ENCODE data around the gene SLC25A10. TPM values are rescaled to one million over a fixed set of nuclear protein-coding genes. Genes with fewer than 3 reads are reported as not detected.
"Not testable (repeated sequence)": the region's sequence is repeated elsewhere in the genome, so short reads cannot be mapped to it uniquely, and the experiment has no call there.

Gene SLC25A10
- total RNA-seq, 1 experiment from 2014 or later = 37.8 TPM

DNA sequence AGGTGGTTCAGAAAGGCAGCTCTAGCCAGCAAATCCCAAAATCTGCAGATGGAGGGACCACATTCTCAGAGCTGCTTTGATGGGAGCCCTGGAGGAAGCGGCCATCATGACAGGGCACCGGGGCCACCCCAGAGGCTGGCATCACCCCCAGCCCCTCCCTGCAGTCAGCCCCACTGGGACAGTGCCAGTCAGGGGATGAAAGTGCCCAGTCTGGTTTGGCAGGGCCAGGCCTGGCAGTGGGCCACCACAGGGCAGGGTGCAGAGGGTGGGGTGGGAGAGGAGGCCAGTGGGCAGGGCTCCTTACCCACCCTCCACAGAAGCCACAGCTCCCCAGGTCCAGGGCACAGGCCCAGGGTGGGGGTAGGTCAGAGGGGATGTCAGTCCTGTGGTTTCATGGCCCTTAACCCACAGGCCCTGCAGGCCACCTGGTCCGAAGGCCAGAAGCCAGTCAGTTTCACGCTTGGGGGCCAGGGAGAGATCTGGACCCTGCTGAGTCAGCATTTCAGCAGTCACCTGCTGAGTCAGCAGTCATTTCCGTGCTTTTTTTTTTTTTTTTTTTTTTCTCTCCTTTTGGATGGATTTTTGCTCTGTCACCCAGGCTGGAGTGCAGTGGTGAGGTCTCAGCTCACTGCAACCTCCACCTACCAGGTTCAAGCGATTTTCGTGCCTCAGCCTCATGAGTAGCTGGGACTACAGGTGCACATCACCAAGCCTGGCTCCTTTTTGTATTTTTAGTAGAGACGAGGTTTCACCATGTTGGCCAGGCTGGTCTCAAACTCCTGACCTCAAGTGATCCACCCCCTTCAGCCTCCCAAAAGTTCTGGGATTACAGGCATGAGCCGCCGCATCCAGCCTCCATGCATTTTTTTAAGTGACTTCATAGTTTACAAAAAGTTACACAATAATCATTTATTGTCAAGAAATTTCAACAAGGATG is 10.4 kb downstream of the SLC25A10 start:
- DNase-seq (ENCODE audit: low read depth) = peak; percentile 29

DNA sequence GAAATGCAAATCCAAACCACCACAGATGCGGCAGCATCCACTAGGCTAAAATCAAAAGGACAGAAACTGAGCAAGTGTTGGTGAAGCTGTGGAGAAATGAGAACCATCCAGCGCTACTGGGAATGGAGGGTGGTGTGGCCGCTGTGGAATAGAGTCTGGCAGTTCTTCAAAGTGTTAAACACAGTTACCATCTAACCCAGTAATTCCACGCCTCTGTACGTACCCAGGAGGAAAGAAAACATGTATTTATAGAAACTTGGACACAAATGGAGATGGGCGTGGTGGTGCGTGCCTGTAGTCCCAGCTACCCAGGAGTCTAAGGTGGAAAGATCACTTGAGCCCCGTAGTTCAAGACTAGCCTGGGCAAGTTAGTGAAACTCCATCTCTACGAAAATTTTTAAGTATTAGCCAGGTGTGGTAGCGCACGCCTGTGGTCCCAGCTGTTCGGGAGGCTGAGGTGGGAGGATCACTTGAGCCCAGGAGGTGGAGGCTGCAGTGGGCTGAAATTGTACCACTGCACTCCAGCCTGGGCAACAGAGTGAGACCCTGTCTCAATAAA is 11.6 kb downstream of the SLC25A10 start:
- no peak for DNase-seq (ENCODE audit: low read depth)

DNA sequence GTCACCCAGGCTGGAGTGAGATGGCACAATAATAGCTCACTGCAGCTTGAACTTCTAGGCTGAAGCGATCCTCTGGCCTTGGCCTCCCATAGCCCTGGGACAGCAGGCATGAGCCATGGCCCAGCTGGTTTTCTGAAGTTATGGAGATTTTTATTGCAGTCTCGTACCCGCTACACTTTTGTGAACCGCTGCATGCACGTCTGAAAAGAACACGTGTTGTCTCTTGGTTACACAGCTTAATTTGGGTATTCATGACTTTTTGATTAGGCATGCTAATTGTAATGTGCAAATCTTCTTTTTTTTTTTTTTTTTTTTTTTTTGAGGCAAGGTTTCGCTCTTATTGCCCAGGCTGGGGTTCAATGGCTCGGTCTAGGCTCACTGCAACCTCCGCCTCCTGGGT is 13.4 kb downstream of the SLC25A10 start:
- no peak for DNase-seq (ENCODE audit: low read depth)

DNA sequence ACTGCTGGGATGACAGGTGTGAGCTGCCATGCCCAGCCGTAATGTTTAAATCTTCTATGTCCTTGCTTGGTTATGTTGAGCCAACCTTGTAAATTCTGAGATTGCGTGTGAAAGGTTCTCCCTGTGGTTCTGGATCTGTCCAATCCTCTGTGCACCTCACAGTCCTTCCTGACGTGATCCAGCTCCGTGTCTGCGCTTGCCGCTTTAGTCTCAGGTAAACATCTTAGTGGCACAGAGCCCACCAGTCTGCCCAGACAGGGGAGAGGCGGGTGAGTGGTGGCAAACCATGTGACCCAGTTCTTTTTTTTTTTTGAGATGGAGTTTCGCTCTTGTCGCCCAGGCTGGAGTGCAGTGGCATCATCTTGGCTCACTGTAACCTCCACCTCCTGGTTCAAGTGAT is 13.9 kb downstream of the SLC25A10 start:
- no peak for DNase-seq (ENCODE audit: low read depth)

DNA sequence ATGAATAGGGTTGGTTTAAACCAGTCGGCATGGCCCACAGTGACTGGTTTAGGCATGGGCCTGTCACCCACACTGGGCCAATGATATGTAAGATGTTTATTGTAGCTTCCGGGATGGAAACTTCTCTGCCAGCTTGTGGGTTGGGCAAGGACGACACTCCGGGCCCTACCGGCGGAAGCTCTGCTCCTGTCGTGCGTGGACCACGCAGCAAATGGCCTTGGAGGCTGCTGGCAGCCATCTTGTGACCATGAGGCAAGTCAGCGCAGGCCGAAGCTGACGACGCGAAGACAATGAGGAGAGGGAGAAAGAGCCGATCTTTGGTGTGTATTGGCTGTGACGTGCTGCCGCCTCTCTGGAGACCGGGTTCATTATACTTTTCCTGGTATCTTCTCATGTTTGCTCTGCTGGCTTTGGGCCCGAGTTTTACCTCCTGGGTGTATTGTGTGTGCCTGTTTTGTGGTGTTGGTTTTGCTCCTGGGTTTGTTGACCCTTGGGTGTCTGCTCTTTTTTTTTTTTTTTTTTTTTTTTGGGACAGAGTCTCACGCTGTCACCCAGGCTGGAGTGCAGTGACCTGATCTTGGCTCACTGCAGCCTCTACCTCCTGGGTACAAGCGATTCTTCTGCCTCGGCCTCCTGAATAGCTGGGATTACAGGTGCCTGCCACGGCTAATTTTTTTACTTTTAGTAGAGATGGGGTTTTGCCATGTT is 15.4 kb downstream of the SLC25A10 start:
- DNase-seq (ENCODE audit: low read depth) = no peak

DNA sequence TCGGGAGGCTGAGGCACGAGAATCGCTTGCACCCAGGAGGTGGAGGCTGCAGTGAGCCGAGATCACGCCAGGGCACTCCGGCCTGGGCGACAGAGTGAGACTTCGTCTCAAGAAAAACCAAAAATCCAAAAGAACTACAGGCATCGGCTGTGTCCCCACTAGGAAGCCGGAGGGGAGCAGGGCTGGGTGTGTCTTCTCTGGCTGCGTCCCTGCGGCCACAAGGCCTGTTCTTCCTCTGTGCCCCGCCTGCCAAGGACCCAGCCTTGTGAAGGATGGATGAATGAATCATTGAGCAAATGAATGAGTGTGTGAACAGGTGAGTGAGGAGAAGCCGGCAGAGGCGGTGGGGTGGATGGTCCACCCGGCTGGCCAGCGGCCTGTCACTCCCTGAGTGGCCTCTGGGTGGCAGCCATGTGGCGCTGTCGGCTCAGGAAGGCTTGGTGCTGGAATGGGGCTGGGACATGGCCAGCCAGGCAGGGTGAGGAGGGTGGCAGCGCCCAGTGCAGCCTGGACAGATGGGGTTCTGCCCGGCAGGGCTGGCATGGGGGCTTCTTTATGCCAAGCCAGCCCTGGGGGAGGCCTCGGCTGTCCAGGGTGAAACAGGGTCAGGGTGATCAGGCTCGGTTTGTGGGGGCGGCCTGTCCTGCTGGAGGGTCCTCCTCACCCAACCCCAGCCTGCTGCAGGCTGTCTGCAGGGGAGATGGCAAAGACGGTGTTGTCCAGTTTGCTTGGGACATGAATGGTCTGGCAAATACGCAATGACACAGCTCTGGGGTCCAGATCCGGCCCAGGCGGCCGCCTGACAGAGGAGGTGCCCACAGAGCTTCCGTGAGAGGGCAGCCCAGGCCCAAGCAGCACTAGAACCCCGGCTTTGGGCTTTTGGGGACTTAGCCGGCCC is 21.7 kb downstream of the SLC25A10 start:
- peak; percentile 62 for DNase-seq (ENCODE audit: low read depth)

DNA sequence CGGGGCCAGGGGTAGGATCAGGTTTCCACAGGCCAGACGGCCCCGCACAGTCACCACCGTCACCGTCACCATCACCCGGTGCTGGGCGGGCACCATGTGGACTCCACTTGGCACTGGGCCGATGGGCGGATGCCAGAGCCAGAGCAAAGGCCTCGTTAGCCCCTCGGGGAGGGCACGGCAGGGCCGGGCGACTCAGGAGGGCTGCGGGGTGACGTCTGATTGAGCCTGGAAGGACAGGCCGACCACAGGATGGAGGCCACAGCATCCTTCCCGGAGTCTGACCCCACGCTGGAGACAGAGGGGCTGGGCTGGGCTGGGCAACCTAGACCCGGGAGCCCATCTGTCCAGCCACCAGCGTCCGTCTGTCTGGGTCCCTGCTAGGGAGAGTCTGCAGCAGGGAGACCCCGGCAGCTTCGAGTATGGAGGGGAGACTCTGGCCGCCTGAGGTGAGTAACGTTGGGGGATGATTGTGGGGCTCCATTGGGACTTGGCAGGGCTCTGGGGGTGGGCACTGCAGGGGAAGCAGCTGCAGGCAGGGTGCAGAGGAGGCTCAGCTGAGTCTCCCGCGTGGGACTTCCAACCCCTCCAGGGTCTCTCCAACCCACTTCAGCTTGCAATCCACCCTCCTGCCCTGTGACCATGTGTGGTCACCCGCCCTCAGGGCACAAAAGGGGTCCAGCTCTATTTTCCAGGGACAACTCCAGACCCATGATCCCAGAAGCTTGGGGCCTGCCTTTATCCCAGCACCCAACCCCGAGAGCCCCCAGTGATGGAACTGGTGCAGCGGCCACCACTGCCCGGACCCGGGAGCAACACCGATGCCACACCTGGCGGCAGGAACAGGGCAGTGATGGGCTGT is 22.6 kb downstream of the SLC25A10 start:
- DNase-seq (ENCODE audit: low read depth) = no peak

DNA sequence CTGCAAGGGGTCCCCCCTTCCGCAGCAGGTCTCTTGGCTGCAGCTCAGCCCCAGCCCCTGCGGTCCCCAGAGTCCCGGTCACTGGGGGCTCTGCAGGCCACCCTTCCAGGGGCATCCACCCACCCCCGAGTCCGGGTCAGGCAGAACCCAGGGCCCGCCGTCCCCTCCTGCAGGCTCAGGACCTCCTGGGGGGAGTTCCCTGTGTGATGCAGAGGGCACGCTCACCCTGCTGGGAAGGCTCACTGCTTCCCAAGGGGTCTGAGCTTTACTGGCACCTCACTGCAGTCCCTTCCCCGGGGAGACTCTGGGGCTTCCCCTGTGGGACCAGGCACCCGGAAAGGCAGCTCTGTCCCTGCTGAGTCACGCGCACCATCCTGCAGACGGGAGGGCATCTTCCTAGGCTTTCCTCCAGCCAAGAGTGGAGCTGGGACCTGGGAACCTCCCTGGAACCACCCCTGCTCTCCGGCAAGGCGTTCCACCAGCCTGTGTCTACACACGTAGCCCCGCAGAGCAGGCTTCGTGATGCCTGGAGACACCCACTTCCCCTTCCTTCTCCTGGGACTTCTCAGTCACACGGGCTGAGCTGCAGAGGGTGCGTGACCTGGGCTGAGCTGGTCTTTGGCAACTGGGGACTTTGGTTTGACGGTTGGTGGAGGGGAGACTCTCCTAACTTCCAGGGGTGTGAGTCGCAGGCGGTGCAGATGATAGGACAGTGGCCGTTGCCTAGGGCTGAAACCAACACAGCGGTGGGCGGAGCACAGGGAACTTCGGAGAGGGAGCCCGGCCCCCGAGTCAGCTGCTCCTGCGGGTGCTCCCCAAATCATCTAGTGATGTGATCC is 23.4 kb downstream of the SLC25A10 start:
- DNase-seq (ENCODE audit: low read depth) = peak; percentile 56

DNA sequence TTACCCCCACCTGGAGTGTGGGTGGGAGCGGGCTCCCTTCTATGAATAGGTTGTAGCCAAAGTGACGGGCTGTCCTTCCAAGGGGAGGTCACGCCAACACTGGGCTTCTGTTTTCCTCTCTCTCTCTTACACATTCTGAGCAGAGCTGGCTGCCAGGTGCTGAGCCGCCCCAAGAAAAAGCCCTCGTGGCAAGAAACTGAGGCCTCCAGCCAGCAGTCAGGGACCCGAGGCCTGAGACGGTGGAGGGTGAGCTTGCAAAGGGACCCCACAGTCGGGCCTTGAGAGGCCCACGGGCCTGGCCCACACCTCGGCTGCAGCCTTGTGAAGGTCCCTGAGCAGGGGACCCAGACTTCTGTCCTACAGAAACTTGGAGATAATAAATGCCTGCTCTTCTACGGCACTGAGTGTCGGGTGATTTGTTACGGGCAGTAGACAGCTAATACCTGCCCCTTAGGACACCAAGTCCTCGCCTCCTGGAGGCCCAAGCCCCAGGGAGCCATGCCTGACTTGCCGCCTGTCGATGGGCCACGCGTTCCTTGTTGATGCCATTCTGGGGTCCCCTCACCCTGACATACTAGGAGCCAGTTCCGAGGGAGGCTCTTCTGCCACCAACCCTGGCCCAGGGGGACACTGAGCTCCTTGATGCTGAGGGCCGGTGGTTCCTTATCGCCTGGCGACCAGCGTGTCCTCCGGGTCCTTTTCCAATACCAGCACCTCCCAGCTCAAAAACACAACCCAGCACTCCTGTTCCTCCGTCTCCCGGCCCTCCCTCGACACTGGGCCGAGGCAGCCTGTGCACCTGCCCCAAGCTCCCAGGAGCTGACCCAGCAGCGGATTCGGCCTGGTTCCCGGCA is 26.1 kb downstream of the SLC25A10 start:
- no peak for DNase-seq (ENCODE audit: low read depth)

DNA sequence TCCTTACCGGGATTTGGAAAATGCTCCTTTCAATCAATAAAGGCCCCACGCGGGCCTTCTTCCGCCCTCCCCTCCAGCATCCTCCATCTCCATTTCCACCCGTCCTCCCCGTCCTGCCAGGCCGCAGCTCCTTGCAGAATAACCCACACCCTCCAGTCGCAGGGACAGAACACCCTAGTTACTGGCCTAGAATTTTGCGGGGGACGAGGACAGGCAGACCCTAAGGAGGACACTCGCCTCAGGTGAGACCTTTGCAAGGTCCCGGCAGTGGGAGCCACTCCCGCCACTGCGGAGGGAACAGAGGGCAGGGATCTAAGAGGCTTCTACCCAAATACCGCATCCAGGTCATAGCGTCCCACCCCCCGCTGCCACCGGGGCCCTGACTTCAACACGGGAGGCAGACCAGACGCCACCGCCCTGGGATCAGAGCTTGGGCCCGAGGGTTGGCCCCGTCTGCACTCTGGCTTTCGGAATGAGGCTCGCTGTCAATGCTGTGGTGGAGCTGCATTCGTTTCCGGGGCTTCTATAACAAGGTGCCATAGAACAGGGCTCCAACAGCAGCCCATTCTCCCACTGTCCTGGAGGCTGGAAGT is 26.8 kb downstream of the SLC25A10 start:
- DNase-seq (ENCODE audit: low read depth) = no peak

DNA sequence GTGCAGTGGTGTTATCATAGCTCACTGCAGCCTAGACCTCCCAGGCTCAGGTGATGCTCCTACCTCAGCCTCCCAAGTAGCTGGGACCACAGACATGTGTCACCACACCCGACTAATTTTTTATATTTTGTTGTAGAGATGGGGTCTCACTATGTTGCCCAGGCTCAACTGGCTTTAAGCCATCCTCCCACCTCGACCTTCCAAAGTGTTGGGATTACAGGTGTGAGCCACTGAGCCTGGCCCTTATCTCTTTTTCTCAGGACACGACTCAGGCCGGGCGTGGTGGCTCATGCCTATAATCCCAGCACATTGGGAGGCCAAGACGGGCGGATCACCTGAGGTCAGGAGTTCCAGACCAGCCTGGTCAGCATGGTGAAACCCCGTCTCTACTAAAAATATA is 27.5 kb downstream of the SLC25A10 start:
- not testable (repeated sequence) for DNase-seq (ENCODE audit: low read depth)

DNA sequence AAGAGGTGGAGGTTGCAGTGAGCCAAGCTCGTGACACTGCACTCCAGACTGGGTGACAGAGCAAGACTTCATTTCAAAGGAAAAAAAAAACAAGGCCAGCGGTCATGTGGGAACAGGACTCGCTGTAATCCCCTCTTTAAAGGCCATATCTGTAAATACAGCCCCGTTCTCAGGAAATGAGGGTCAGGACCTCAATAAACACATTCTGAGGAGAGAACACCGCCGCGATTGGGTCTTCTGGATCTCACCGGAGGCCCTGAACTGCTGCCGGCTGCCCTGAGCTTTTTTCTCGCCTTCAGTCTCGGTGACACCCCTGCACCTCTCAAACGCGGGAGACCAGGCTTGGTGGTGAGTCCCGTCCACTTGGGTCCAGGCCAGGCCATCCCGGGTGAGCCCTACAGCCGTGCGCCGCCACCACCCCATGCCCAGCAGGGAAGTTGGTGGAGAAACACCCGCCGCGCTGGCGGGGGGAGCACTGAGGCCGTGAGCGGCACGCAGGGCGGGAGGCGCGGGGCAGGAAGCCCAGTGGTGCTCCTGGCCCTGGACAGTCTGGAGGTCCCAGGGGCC is 28.4 kb downstream of the SLC25A10 start:
- DNase-seq (ENCODE audit: low read depth) = no peak

DNA sequence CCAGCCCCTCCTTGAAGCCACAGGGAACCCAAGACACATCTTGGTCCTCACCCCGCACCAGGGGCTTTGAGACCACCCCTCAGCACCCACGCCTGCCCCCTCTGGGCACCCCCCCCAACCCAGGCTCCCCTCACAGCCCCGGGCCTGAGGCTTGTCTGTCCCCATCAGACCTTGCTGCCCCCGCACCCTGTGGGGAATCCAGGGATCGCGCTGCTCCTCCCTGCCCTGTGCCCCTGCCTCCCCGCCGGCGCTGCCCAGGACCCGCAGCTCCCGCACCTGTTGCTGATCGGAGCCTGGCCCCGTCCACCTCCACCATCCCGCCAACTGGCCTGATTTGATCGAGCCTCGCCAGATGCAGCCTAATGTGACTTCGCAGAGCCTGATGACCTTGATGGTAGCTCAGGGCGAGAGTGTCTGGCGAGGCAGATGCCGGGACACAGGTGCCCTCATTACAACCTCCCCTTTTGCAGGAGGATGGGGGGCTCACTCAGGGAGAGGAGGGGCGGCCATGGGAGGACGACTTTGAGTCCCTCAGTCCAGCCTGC is 29.0 kb downstream of the SLC25A10 start:
- DNase-seq (ENCODE audit: low read depth) = no peak

DNA sequence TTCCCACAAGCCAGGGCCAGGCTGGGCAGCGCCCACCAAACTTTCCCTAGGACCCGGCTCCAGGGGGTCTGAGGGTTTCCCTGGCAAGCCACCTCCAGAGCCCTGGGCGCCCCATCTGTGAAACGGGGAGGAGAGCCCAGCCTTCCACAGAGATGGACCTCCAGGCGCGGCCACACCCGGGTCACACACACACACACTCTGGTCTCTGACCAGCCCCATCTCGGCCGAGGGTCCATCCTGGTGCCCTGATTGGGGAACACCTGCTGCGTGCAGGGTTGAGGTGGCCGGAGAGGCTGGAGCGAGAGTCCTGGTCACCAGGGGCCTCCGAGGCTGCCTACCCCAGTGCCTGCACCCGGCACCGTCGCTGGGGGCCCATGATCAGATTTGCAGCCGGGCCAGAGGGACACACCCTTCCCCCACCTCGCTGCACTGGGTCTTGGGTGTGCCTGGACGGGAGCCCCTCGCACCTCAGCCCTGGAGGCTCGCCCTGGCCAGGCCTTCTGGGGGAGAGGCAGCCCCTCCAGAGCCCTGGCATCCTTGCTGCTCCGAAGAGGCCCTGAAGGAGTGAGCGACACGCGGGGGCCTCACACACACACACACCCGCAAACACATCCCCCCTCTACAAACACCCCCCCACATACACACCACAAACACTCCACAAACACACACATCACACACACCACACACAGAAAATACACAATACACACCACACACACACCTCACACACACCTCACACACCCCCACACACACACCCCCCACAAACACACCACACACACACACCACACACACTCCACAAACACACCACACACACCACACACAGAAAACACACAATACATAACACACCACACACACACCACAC is 29.7 kb downstream of the SLC25A10 start:
- no peak for DNase-seq (ENCODE audit: low read depth)

All from LHCN-M2 (cell line).